GM12878 (cell line): ENCODE data around the gene SLC38A5. TPM values are rescaled to one million over a fixed set of nuclear protein-coding genes. Genes with fewer than 3 reads are reported as not detected.

Source experiments
- ATAC-seq: fragments of 200-7000 bp; cut with Tn5 transposase; 3 replicates; pipeline ENCODE4 v1.9.1; 2020; ENCODE audit warnings: mild to moderate bottlenecking, moderate library complexity
- BruUV-seq: library from RNA; stranded (reverse); fragments of 400-500 nt; replicated peaks from 2 replicates; lab custom pipeline; 2021; lab: Mats Ljungman, UMichigan
- CTCF ChIA-PET: fragments of 300-600 bp; sonication (Branson Sonifier 250); formaldehyde crosslinking; extraction: SDS; loops from one replicate; lab custom pipeline; 2021; ENCODE audit warnings: inconsistent platforms; lab: Yijun Ruan, JAX
- POLR2A ChIA-PET: fragments of 350-600 bp; formaldehyde crosslinking; extraction: SDS; loops from one replicate; lab custom pipeline; 2021; ENCODE audit warnings: inconsistent platforms; lab: Charles Lee
- RAD21 ChIA-PET: fragments of 300-600 bp; sonication (Branson Sonifier 250); formaldehyde crosslinking; loops from one replicate; lab custom pipeline; 2023; ENCODE audit warnings: antibody characterized with exemption; ENCODE audit not compliant: unreplicated experiment; lab: Charles Lee
- SMC1A ChIA-PET: fragments of 300-600 bp; sonication (Branson Sonifier 250); formaldehyde crosslinking; loops from one replicate; lab custom pipeline; 2023; ENCODE audit not compliant: unreplicated experiment, uncharacterized antibody; lab: Charles Lee
- DNase-seq: peaks from one replicate; pipeline ENCODE4 v3.0.0-alpha.2; 2011; ENCODE audit warnings: low read depth, low spot score
- FAIRE-seq: peaks from 3 replicates; lab custom pipeline; 2011; peaks lifted over from hg19 to GRCh38; lab: Jason Lieb, UNC
- H2AFZ ChIP-seq: 2 replicates; pipeline ENCODE4 v1.6.0; 2011; ENCODE audit warnings: low read depth, low read length, control low read depth; ENCODE audit not compliant: control insufficient read depth
- H3K27ac ChIP-seq: 2 replicates; pipeline ENCODE4 v1.5.1; 2011; ENCODE audit warnings: control low read depth; ENCODE audit not compliant: control insufficient read depth, insufficient read depth
- H3K27me3 ChIP-seq, 2 experiments: replicated peaks in 1 of 2; 2 replicates each; pipeline versions ENCODE4 v1.6.0 to v1.6.1; 2011; ENCODE audit warnings: low read length in 1 of 2; ENCODE audit not compliant: control insufficient read depth in 2 of 2, insufficient read depth in 2 of 2
- H3K36me3 ChIP-seq, 2 experiments: 2 replicates each; pipeline ENCODE4 v1.5.1; 2011; ENCODE audit warnings: low read length in 1 of 2; ENCODE audit not compliant: control insufficient read depth in 2 of 2, insufficient read depth in 2 of 2
- H3K4me1 ChIP-seq: 2 replicates; pipeline ENCODE4 v1.6.1; 2011; ENCODE audit warnings: mild to moderate bottlenecking, low read length, moderate library complexity, mixed read lengths; ENCODE audit not compliant: control insufficient read depth, insufficient read depth
- H3K4me2 ChIP-seq: 2 replicates; pipeline ENCODE4 v1.6.0; 2011; ENCODE audit warnings: control low read depth; ENCODE audit not compliant: control insufficient read depth, insufficient read depth
- H3K4me3 ChIP-seq: fragments of 200-600 bp; sonication (generic); 2 replicates; pipeline ENCODE4 v1.5.1; 2016
- H3K79me2 ChIP-seq: 2 replicates; pipeline ENCODE4 v1.6.0; 2011; ENCODE audit warnings: low read length; ENCODE audit not compliant: control insufficient read depth, insufficient read depth
- H3K9ac ChIP-seq: 2 replicates; pipeline ENCODE4 v1.8.0; 2011; ENCODE audit warnings: low read length, control low read depth, mixed read lengths; ENCODE audit not compliant: control insufficient read depth, insufficient read depth
- H3K9me3 ChIP-seq: replicated peaks from 3 replicates; pipeline ENCODE4 v1.5.1; 2011; ENCODE audit warnings: mild to moderate bottlenecking, low read length; ENCODE audit not compliant: control insufficient read depth, insufficient read depth
- H4K20me1 ChIP-seq: 2 replicates; pipeline ENCODE4 v1.6.0; 2011; ENCODE audit not compliant: control insufficient read depth, insufficient read depth
- NFIC ChIP-seq: IDR thresholded peaks from 2 replicates; pipeline ENCODE4 v1.6.1; 2012; ENCODE audit warnings: low read depth, mild to moderate bottlenecking, inconsistent platforms, low read length, moderate library complexity
- WGBS: methylation state at CpG from one replicate; pipeline ENCODE4 v1.1.6; 2016; ENCODE audit warnings: low lambda C conversion rate; ENCODE audit not compliant: insufficient replicate concordance, insufficient coverage; ENCODE audit errors: missing lambda C conversion rate; 5-methylcytosine and 5-hydroxymethylcytosine counted together
- in situ Hi-C: fragments of 300-500 bp; cut with MboI; formaldehyde crosslinking; loops from 9 replicates; pipeline ENCODE4 v1.14.3; 2018; ENCODE audit warnings: mixed read lengths
- intact Hi-C: fragments of 100-400 bp; cut with micrococcal nuclease; formaldehyde crosslinking; loops from one replicate; pipeline ENCODE4 v1.14.2; 2022; ENCODE audit not compliant: unreplicated experiment
- polyA plus RNA-seq, 11 experiments: library from polyadenylated mRNA; depleted of rRNA in 4 of 11; unstranded in 6 of 11; stranded (reverse) in 5 of 11; fragments of >200 nt; fragmentation: Nextera tagmentation in 4 of 11; fragmentation: Illumina TruSeq in 1 of 11; extraction: Ambion mirVana in 4 of 11; extraction: Trizol in 1 of 11; gene quantifications; 1 replicate in 1 of 11; 2 replicates in 10 of 11; pipeline versions ENCODE4 v1.2.1 to v1.2.3, GENCODE V29; 2011 to 2016; ENCODE audit warnings: inconsistent platforms in 2 of 11, missing spikeins in 2 of 11, low read depth in 1 of 11
- total RNA-seq, 4 experiments: library from RNA; depleted of rRNA in 3 of 4; stranded (reverse); fragments of >200 nt in 3 of 4; fragmentation: Illumina TruSeq in 1 of 4; extraction: Trizol in 1 of 4; gene quantifications; 2 replicates each; pipeline versions ENCODE4 v1.2.1 to v1.2.3, GENCODE V29; 2013 to 2021
- TF ChIP-seq, protein P1 (sequence below): fragments of 450-650 bp; formaldehyde crosslinking; IDR thresholded peaks from 2 replicates; pipeline ENCODE4 v1.4.0; 2022; ENCODE audit warnings: mild to moderate bottlenecking, moderate library complexity
- TF ChIP-seq, protein P2 (sequence below): fragments of 450-650 bp; IDR thresholded peaks from 2 replicates; pipeline ENCODE4 v1.6.1; 2016; ENCODE audit warnings: mild to moderate bottlenecking
- TF ChIP-seq, protein P3 (sequence below): IDR thresholded peaks from 2 replicates; pipeline ENCODE4 v1.6.1; 2011; ENCODE audit warnings: borderline replicate concordance, low read depth, mild to moderate bottlenecking, moderate library complexity, low read length; ENCODE audit not compliant: insufficient read depth, poor library complexity, severe bottlenecking

The SLC38A5 gene
- total and polyA plus RNA-seq, 10 of the 15 experiments (the other 5 are each of a cell fraction or from before 2014, with no cell fraction given), result 4.2 to 108 (median 70.6) TPM

DNA sequence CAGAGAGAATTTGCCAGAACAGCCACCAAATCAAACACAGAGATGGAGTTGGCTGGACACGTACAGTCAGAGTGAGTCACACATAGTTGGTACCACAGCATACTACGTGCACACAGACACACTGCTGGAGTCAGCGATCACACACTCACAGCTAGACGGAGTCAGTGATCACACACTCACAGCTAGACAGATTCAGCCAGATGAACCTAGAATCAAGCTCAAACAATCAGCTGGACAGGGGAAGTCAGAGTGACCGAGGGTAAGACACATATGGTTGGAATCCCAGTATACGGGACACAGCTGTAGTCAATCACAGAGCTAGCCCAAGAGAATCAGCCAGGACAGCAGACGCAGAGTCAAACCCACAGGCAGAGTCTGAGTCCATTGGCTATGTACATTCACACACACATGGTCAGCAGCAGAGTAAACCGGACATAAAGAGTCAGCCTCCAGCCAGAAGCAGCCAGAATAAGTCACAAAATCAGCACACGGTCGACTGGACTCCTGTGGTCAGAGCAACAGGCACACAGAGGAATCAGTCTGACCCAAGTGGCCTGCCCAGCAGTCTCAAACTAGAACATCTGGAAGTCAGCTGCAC is 4.6 kb downstream of the SLC38A5 start:
- Histone ChIP-seq H3K27ac (no peak overlapping the region), H3K9me3 (no peaks in the 10 kb centered on the region), H3K79me2 (peaks cover 23% of the 10 kb centered on the region), H3K27me3 (no peaks in the 10 kb centered on the region), H3K36me3 (peaks cover 0 to 3% of the 10 kb centered on the region in 2 experiments; a peak in 2 of 4 replicates), H3K9ac (no peak overlapping the region), H3K4me1 (peaks cover 6% of the 10 kb centered on the region), H4K20me1 (no peaks in the 10 kb centered on the region), H3K4me2 (no peak overlapping the region), H2AFZ (no peak overlapping the region), H3K4me3 (no peak overlapping the region; the same call in 1 of the 2 replicates)
- no peak for ATAC-seq
- DNase-seq, result no peak
- intact Hi-C loops, result loop anchor here (10.0 kb wide), 1 partner anchor 381 kb away; no protein-coding TSS in a partner anchor
- RAD21 ChIA-PET, result no interaction called here
- FAIRE-seq, result no peak
- WGBS, result 64% methylated on average over 10 of the region's 10 CpGs
- in situ Hi-C loops, result no loop called here
- CTCF ChIA-PET, result interaction anchor here (2.0 kb wide), 1 partner anchor 9 kb away, joined by 4 read pairs; no protein-coding TSS in a partner anchor
- no TSS peak for BruUV-seq
- SMC1A ChIA-PET, result interaction anchor here (1.0 kb wide), 1 partner anchor 9 kb away, joined by 3 read pairs; no protein-coding TSS in a partner anchor
- POLR2A ChIA-PET, result interaction anchor here (0.5 kb wide), 1 partner anchor 689 kb away, joined by 4 read pairs; no protein-coding TSS in a partner anchor
- TF ChIP-seq, protein P1, sequence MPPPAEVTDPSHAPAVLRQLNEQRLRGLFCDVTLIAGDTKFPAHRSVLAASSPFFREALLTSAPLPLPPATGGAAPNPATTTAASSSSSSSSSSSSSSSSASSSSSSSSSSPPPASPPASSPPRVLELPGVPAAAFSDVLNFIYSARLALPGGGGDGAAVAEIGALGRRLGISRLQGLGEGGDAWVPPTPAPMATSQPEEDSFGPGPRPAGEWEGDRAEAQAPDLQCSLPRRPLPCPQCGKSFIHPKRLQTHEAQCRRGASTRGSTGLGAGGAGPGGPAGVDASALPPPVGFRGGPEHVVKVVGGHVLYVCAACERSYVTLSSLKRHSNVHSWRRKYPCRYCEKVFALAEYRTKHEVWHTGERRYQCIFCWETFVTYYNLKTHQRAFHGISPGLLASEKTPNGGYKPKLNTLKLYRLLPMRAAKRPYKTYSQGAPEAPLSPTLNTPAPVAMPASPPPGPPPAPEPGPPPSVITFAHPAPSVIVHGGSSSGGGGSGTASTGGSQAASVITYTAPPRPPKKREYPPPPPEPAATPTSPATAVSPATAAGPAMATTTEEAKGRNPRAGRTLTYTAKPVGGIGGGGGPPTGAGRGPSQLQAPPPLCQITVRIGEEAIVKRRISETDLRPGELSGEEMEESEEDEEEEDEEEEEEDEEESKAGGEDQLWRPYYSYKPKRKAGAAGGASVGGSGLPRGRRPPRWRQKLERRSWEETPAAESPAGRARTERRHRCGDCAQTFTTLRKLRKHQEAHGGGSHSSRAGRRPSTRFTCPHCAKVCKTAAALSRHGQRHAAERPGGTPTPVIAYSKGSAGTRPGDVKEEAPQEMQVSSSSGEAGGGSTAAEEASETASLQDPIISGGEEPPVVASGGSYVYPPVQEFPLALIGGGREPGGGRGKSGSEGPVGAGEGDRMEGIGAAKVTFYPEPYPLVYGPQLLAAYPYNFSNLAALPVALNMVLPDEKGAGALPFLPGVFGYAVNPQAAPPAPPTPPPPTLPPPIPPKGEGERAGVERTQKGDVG (CRISPR knock-in tag), result no peak
- TF ChIP-seq, protein P2, sequence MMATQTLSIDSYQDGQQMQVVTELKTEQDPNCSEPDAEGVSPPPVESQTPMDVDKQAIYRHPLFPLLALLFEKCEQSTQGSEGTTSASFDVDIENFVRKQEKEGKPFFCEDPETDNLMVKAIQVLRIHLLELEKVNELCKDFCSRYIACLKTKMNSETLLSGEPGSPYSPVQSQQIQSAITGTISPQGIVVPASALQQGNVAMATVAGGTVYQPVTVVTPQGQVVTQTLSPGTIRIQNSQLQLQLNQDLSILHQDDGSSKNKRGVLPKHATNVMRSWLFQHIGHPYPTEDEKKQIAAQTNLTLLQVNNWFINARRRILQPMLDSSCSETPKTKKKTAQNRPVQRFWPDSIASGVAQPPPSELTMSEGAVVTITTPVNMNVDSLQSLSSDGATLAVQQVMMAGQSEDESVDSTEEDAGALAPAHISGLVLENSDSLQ, result no peak
- no peak for TF ChIP-seq NFIC
- TF ChIP-seq, protein P3, sequence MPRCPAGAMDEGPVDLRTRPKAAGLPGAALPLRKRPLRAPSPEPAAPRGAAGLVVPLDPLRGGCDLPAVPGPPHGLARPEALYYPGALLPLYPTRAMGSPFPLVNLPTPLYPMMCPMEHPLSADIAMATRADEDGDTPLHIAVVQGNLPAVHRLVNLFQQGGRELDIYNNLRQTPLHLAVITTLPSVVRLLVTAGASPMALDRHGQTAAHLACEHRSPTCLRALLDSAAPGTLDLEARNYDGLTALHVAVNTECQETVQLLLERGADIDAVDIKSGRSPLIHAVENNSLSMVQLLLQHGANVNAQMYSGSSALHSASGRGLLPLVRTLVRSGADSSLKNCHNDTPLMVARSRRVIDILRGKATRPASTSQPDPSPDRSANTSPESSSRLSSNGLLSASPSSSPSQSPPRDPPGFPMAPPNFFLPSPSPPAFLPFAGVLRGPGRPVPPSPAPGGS, result peak; percentile 78
